Hypothalamus (tissue), 51 donors: ENCODE data around the gene RPTOR.
A peak's percentile ranks its signal among the peaks of the same experiment; 100 is the strongest.

Source experiments
- DNase-seq, 51 donors: peaks; one replicate each; lab custom pipeline; 2025; lab: John Stamatoyannopoulos, UW

Gene RPTOR

GRCh38 chr17:80992077-80992947 lies 447.7 kb downstream of the RPTOR start:
- no peak for DNase-seq

DNA sequence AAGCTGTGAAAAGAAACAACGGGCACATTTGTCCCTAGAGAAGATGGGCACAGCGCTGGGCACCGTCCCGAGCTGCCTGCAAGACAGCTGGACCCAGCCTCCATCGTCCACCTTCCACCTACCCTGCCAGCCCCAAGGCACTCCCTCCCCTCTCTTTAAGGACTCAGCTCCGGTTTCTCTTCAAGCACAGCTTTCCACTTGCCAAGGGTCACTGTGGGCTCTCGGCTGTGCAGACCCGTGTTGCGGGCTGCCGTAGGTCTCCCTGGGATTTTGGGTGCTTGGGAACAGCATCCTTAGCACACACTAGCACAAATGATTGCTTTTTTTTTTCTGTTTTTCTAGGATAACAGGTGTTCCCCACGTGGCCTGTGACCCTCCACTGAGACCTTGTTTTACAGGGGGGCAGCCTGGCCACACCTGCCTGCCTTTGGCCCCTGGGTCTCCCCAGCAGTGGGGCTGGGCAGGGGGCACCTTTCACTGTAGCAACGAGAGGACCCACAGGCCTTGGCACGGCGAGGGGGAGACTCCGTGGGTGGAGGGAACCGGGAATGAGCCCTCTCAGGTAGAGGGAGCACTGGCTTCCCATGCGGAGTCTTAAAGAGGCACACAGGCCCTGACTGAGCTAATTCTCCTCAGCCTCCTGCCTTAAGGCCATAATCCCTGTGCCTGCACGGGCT lies 448.4 kb downstream of the RPTOR start:
- DNase-seq: no peak

DNA sequence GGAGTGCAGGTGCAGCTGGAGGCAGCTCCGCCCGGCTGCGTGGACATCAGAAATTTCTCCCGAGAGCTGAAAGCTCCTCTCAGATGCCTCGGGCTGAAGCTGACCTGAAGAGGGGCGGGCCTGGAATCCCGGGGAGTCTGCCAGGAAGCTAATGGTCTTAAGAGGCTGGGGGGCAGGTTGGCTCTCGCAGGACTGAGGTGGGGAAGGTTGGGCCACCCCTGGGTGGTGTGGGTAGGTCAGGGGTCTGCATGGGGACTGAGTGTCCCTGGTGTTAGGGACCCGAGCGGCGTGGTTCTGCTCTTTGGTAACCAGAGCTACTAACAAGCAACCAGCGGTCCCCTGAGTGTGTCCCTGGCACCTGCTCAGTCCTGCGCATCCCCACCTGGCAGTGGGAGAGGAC lies 450.5 kb downstream of the RPTOR start:
- DNase-seq: no peak

- DNase-seq: no peak
Observed at GRCh38 chr17:80996422-80997305, 452.0 kb downstream of the RPTOR start.

DNA sequence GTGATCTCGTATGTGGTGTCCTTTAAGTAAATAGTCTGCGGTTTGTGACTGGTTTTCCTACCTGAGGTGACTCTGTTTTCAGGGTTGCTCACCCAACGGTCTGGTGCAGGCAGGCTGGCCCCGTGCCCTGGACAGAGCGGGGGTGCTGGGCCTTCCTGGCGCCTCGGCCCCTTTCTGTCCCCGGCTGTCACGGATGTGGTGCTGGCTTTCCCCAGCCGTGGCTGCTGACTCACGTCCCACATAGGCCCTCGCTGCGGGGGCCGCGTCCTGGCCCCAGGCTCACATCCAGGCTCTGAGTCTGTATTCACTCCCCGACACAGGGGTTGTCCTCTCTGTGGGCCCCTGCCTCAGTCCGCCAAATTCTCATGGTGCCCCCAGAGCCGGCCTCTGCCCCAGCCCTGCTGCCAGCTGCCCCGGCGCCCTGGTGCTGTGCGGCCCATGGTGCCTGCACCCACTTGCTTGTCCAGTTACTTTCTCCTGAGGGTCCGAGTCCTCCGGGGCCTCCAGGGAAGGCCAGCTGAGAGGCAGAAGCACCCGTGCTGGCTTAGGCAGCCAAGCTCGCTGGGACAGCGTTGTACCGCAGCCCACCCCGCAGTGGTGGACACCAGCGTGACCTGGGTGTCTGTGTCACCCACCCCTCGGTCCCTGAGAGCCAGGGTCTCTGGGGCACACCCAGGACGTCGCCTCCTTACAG lies 452.9 kb downstream of the RPTOR start:
- DNase-seq: no peak

DNA sequence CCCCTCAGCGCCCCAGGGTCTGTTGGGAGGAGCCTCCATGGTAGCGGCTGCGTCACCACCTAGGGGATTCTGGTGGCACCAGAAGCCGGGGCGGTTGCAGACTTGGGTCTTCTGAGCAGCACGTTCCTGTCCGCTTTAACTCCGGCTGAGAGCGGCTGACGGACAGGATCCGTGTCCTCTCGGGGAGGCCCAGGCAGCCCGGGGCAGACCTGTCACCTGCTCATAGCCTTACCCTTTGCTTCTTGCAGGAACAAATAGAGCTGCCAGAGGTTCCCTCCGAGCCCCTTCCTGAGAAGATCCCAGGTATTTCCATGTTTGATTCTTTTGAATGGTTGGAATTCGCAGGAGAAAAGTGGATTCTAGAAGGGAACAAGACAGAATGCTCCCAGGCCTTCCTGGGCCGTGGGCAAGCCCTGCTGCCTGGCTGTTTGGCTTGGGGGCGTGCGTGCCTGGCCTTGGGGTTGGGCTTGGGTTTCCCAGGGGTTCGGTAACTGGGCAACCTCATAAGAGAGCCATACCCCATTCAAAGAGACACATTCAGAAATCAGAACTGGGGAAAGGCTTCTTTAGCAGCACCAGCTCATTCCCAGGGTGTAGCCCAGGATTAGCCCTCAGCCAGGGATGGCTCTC lies 453.6 kb downstream of the RPTOR start:
- no peak for DNase-seq

- peak in 13 of 51 donors; percentile 9 to 67 (median 46) for DNase-seq
Observed at GRCh38 chr17:80998748-80999535, 454.3 kb downstream of the RPTOR start.

DNA sequence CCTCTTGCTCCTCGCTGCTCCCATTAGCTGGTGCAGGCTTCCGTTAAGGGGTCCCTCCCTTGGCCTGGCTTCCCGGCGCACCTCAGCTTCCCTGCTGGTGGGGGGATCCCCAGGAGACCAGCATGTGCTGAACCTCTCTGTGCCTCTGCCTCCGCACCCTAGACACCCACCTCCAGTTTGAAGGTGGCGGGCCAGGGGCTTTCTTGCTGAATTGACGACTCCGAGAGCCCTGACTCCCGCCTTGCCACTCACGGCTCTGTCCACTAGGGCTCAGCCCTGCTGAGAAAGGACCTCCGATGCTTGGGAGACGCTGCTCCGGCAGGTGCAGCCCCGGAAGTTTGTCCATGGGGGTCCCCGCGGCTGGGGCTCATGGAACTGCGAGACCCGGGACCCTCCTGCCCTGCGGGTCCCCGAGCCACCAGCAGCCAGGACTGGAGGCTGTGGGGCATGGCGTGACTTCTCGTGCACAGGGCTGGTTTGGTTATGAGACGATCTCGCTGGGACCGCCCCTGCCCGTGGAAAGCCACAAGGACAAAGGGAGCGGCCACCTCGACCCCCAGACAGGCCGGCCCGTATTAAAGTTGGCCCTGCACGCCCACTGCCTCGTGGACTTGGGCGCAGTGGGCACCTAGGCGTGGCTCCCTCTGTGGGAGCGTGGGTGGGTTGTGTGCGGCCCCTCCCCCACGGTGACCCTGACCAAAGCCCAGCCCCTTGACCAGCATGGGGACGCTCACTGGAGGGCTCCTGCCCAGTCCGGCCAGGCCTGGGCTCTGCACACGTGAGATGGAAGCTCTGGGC lies 455.1 kb downstream of the RPTOR start:
- DNase-seq: no peak

DNA sequence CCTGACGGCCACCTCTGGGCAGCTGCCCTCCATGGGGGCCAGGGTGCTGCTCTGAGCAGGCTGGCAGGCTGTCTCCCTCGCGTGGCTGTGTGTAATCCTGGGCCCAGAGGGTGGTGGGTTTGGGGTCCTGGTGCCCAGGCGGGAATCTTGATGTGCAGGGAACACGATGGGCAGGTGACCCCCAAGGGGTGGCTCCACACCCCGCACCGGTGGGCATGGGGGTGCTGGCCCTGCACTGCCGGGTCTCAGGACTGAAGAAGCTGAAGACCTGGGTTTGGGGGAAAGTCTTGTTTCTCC lies 455.6 kb downstream of the RPTOR start:
- no peak for DNase-seq

GRCh38 chr17:81000631-81001357 lies 456.2 kb downstream of the RPTOR start:
- peak in 1 of 51 donors; percentile 10 for DNase-seq

GRCh38 chr17:81002013-81002384 lies 457.4 kb downstream of the RPTOR start:
- DNase-seq: no peak

DNA sequence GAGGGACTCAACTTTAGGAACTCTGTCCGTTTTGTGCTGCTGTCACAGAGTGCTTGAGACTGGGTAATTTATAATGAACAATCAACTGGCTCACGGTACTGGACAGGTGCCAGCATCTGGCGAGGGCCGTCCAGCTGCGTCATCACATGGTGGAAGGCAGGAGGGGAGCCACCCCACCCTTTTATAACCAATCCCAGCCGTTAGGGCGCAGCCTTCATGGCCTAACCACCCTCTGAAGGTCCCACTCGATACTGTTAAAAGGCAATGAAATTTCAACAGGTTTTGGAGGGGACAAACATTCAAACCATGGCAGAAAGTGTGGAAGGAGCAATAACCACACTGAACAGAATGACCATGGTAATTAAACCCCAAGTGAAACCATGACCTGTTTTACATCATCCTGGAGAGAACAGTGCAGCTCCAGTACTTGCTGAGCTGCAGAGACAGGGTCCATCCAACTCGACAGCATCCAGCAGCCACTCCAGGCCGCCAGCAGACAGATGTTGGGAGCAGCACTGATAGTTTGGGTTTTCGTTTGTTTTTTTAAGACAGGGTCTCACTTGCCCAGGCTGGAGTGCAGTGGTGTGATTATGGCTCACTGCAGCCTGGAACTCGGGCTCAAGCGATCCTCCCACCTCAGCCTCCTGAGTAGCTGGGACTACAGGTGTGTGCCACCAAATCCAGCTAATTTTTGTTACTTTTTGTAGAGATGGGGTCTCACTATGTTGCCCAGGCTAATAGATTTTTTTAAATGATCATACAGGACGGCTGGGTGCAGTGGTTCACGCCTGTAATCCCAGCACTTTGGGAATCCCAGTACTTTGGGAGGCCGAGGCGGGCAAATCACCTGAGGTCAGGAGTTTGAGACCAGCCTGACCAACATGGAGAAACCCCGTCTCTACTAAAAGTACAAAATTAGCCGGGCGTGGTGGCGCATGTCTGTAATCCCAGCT lies 458.0 kb downstream of the RPTOR start:
- peak in 16 of 51 donors; percentile 8 to 56 (median 37) for DNase-seq

GRCh38 chr17:81003711-81004475 lies 459.3 kb downstream of the RPTOR start:
- DNase-seq: no peak

DNA sequence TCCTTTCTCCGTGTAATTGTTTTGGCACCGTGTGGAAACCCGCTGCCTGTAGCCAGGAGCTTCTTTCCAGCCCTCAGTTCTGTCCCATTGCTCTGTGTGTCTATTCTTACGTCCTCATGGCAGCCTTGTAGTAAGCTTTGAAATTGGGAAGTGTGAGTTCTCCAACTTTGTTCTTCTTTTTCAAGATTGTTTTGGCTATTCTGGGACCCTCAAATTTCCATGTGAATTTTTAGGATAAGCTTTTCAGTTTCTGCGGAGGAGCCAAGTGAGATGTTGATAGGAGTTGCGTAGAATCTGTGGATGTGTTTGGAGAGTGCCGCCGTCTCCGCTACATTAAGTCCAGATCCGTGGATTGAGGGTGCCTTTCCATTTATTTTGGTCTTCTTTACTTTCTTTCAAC lies 462.3 kb downstream of the RPTOR start:
- DNase-seq: no peak

GRCh38 chr17:81008140-81008539 lies 463.5 kb downstream of the RPTOR start:
- no peak for DNase-seq

DNA sequence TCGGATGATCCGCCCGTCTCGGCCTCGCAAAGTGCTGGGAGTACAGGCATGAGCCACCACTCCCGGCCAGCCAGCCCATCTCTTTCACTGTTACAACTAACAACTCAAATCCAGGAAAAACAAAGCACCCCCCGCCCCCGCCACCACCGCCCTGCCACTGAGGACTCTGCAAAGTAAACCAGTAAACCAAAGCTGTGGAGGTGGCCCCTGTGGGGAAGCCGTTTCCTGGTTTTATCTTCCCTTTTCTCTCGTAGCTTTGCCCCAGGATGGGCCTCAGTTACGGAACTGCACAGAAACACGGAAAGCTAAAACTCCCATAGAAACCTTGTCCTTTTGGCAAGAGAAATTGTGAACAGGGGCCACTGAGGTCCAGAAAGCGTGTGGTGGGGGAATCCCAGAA lies 464.5 kb downstream of the RPTOR start:
- DNase-seq: no peak
